NT2/D1 (cell line): Measurements from ENCODE around the gene CHST8.

Source experiments
- SUZ12 ChIP-seq: IDR thresholded peaks from 2 replicates; pipeline ENCODE4 v1.6.1; 2011; ENCODE audit not compliant: insufficient read length, insufficient read depth; ENCODE audit errors: extremely low read depth
- YY1 ChIP-seq: IDR thresholded peaks from 2 replicates; pipeline ENCODE4 v1.6.1; 2011; ENCODE audit not compliant: insufficient read length, insufficient read depth
- ZNF274 ChIP-seq: IDR thresholded peaks from 2 replicates; pipeline ENCODE4 v1.6.1; 2011; ENCODE audit warnings: mild to moderate bottlenecking, low read depth, low read length

DNA sequence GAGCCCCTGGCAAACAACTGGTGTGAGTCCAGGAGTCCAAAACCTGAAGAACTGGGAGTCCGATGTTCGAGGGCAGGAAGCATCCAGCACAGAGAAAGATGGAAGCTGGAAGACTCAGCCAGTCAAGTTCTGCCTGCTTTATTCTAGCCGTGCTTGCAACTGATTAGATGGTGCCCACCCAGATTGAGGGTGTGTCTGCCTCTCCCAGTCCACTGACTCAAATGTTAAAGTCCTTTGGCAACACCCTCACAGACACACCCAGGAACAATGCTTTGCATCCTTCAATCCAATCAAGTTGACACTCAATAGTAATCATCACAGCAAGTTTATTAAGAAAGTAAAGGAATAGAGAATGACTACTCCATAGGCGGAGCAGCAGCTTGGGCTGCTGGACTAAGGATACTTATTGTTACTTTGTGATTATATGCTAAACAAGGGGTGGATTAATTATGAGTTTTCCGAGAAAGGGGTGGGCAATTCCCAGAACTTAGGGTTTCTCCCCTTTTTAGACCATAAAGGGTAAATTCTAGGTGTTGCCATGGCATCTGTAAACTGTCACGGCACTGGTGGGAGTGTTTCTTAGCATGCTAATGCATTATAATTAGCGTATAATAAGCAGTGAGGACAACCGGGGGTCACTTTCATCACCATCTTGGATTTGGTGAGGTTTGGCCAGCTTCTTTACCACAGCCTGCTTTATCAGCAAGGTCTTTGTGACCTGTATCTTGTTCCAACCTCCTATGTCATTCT, 109.3 kb downstream of the CHST8 start:
- TF ChIP-seq ZNF274 = no peak
- TF ChIP-seq YY1 = no peak
- no peak for TF ChIP-seq SUZ12
